Gastrocnemius medialis (tissue), 4 donors: ENCODE data around the gene LRRC3C. TPM values are rescaled to one million over a fixed set of nuclear protein-coding genes. Genes with fewer than 3 reads are reported as not detected.
"Not testable (repeated sequence)": the region's sequence is repeated elsewhere in the genome, so short reads cannot be mapped to it uniquely, and the experiment has no call there.

Experiments
- ATAC-seq, 2 donors: fragments of 150-250 bp; one replicate each; pipeline ENCODE4 v1.9.1; 2016
- DNase-seq, 2 donors: peaks; one replicate each; pipeline ENCODE4 v3.0.0-alpha.2; 2019
- H3K27ac ChIP-seq, 4 donors: fragments of 200-600 bp; sonication (generic); 1 replicate in 1 of 4; 2 replicates in 3 of 4; pipeline ENCODE4 v1.5.1; 2016 to 2018; ENCODE audit warnings: mild to moderate bottlenecking in 2 of 4, moderate library complexity in 1 of 4
- H3K27me3 ChIP-seq, 3 donors: fragments of 200-600 bp; sonication (generic) in 2 of 3; 1 replicate in 1 of 3; 2 replicates in 2 of 3; pipeline versions ENCODE4 v1.5.1 to v1.6.0; 2016 to 2019; ENCODE audit warnings: mild to moderate bottlenecking in 1 of 3, moderate library complexity in 1 of 3
- H3K36me3 ChIP-seq, 2 donors: fragments of 200-600 bp; sonication (generic) in 1 of 2; one replicate each; pipeline ENCODE4 v1.5.1; 2017 to 2018
- H3K4me1 ChIP-seq, 2 donors: fragments of 200-600 bp; sonication (generic) in 1 of 2; one replicate each; pipeline ENCODE4 v1.5.1; 2016 to 2017; ENCODE audit warnings: mild to moderate bottlenecking in 2 of 2
- H3K4me3 ChIP-seq, 4 donors: fragments of 200-600 bp; sonication (generic) in 3 of 4; 1 replicate in 1 of 4; 2 replicates in 3 of 4; pipeline ENCODE4 v1.5.1; 2016 to 2019; ENCODE audit warnings: mild to moderate bottlenecking in 2 of 4
- H3K9me3 ChIP-seq, 3 donors: fragments of 200-600 bp; sonication (generic) in 2 of 3; 1 replicate in 1 of 3; 2 replicates in 2 of 3; pipeline ENCODE4 v1.5.1; 2016 to 2019
- CTCF ChIP-seq, 5 experiments: fragments of 450-650 bp in 3 of 5; fragments of 200-600 bp in 2 of 5; sonication (generic) in 2 of 5; IDR thresholded peaks in 4 of 5; conservative IDR thresholded peaks in 1 of 5; 1 replicate in 4 of 5; 2 replicates in 1 of 5; pipeline ENCODE4 v1.5.1; 2016 to 2019; ENCODE audit warnings: antibody characterized with exemption in 5 of 5, mild to moderate bottlenecking in 3 of 5, moderate library complexity in 3 of 5
- POLR2A ChIP-seq, 2 donors: fragments of 450-650 bp; IDR thresholded peaks; one replicate each; pipeline ENCODE4 v1.6.1; 2017; ENCODE audit warnings: antibody characterized with exemption in 2 of 2, mild to moderate bottlenecking in 2 of 2, moderate library complexity in 2 of 2
- in situ Hi-C, 4 donors: fragments of 200-750 bp; cut with MboI; loops; one replicate each; pipeline versions ENCODE4 v1.15.0 to v1.8.0; 2017; ENCODE audit warnings: low sequenced_read_pairs in 4 of 4
- intact Hi-C: fragments of 100-400 bp; cut with DNase I; formaldehyde crosslinking; loops from one replicate; pipeline ENCODE4 v1.15.1; 2023; ENCODE audit warnings: low total_unique reads
- total RNA-seq, 4 donors: library from RNA; depleted of rRNA; stranded (reverse); fragments of >200 nt; gene quantifications; one replicate each; pipeline versions ENCODE4 v1.1.0 to v1.2.3, GENCODE V29; 2016

LRRC3C gene
- total RNA-seq, 4 donors from 2014 or later, result not detected

GRCh38 chr17:39894681-39895376 lies 32.7 kb upstream of the LRRC3C start:
- Histone ChIP-seq H3K36me3 (no peaks in the 10 kb centered on the region), H3K4me1 (no peaks in the 10 kb centered on the region), H3K4me3 (no peak overlapping the region), H3K9me3 (no peaks in the 10 kb centered on the region), H3K27ac (no peak overlapping the region), H3K27me3 (peaks cover 0 to 3% (median 2%) of the 10 kb centered on the region in 3 donors)
- DNase-seq (no peak), ATAC-seq (no peak)
- intact Hi-C loops (no loop called here), in situ Hi-C loops (no loop called here)
- TF ChIP-seq POLR2A (IDR thresholded peaks at IDR 0.05) (no peak), CTCF (IDR thresholded peaks at IDR 0.05 in 4 of 5, conservative IDR thresholded peaks at IDR 0.05 in 1 of 5) (no peak)

GRCh38 chr17:39898088-39898487 lies 29.4 kb upstream of the LRRC3C start:
- DNase-seq, result no peak
- intact Hi-C loops, result no loop called here
- TF ChIP-seq CTCF (IDR thresholded peaks at IDR 0.05 in 4 of 5, conservative IDR thresholded peaks at IDR 0.05 in 1 of 5), result no peak
- no peak for TF ChIP-seq POLR2A (IDR thresholded peaks at IDR 0.05)
- Histone ChIP-seq H3K4me1 (no peaks in the 10 kb centered on the region), H3K9me3 (no peaks in the 10 kb centered on the region), H3K27ac (no peak overlapping the region), H3K4me3 (no peak overlapping the region), H3K36me3 (no peaks in the 10 kb centered on the region), H3K27me3 (no peaks in the 10 kb centered on the region)
- ATAC-seq, result no peak
- in situ Hi-C loops, result no loop called here

- ATAC-seq (no peak), DNase-seq (no peak)
- Histone ChIP-seq H3K36me3 (no peaks in the 10 kb centered on the region), H3K4me3 (no peak overlapping the region), H3K4me1 (no peaks in the 10 kb centered on the region), H3K9me3 (no peaks in the 10 kb centered on the region), H3K27me3 (no peaks in the 10 kb centered on the region), H3K27ac (no peak overlapping the region)
- in situ Hi-C loops, result no loop called here
- intact Hi-C loops, result no loop called here
- TF ChIP-seq CTCF (IDR thresholded peaks at IDR 0.05 in 4 of 5, conservative IDR thresholded peaks at IDR 0.05 in 1 of 5), result no peak
Observed at GRCh38 chr17:39899215-39899614, 28.3 kb upstream of the LRRC3C start.

GRCh38 chr17:39902027-39902426 lies 25.5 kb upstream of the LRRC3C start:
- in situ Hi-C loops, H3K4me3 ChIP-seq, H3K27me3 ChIP-seq, intact Hi-C loops, H3K4me1 ChIP-seq, ATAC-seq, H3K9me3 ChIP-seq, H3K27ac ChIP-seq, H3K36me3 ChIP-seq, DNase-seq: not testable (repeated sequence)

GRCh38 chr17:39903158-39903884 lies 24.2 kb upstream of the LRRC3C start:
- H3K9me3 ChIP-seq, result no peaks in the 10 kb centered on the region
- no peaks in the 10 kb centered on the region for H3K27me3 ChIP-seq
- H3K36me3 ChIP-seq, result no peaks in the 10 kb centered on the region
- in situ Hi-C loops (no loop called here), intact Hi-C loops (no loop called here)
- H3K4me1 ChIP-seq, result no peaks in the 10 kb centered on the region
- H3K27ac ChIP-seq, result no peak overlapping the region
- no peak overlapping the region for H3K4me3 ChIP-seq
- ATAC-seq (no peak), DNase-seq (no peak)
- TF ChIP-seq POLR2A (IDR thresholded peaks at IDR 0.05) (no peak), CTCF (IDR thresholded peaks at IDR 0.05 in 4 of 5, conservative IDR thresholded peaks at IDR 0.05 in 1 of 5) (no peak)
